OCI-M1 (cell line): ENCODE results near the gene CLEC1A.
A peak's percentile ranks its signal among the peaks of the same experiment; 100 is the strongest.
"Not testable (repeated sequence)": the region's sequence is repeated elsewhere in the genome, so short reads cannot be mapped to it uniquely, and the experiment has no call there.

ENCODE experiments used
- DNase-seq: peaks from one replicate; lab custom pipeline; 2025; lab: John Stamatoyannopoulos, UW

CLEC1A gene

DNA sequence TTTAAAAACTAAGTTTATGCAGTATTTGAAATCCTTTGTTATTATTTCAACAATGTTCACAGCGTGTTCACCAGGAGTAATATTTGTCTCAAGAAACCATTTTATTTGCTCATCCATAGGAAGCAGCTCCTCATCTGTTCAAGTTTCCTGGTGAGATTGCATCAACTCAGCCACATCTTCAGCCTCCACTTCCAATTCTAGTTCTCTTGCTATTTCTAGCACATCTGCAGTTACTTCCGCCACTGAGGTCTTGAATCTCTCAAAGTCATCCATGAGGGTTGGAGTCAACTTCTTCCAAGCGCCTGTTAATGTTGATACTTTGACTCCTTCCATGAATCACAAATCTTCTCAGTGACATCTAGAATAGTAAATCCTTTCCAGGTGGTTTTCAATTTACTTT is 50.3 kb downstream of the CLEC1A start:
- DNase-seq: no peak

DNA sequence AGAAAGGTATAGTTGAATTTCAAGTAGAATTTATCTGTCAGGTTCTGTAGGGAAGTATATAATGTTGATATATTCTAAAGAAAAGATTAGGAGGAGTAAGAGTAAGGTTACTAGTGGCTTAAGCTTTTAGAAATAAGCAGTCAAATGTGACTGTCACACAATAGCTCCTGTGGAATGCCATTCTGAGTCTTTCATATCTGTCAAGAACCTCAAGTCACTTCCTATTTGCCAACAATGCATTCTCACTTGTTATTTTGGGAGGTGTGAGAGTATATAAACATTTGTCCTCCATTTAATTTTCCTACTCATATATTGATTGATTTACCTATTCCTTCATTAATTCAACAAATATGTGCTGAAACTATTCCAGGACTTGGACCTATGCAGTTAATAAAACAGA is 56.6 kb downstream of the CLEC1A start:
- no peak for DNase-seq

DNA sequence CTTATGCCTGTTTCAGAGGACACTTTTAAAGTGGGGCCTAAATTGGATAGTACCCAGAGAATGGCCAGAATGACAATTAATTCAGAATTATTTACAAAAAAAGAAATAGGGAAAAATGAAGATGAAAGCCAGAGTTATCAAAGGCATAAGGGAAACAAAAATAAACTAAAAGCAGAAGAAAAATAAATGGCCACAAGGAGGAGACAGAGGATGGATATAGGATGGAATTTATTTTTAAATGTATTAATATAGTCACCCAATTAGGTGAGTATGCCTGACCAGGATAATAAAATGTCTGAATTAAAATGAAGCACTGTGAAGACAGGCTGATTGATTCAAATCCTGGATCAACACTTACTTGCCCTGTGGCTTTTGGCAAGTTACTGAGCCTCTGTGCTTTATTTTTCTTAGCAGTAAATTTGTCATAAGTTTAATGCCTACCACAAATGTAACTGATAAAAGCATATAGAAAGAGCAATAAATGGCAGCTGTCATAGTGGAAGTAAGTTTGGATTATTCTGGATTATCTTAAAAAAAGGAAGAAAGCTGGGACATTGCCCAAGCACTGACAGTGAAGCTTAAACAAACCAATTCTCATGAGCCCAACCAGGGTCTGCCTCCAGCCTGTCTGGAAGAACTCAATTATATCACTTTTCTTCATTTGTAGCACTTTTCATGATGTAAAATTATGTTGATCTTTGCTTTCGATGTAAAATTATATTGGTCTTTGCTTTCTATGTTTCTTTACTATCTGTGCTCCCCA is 64.8 kb downstream of the CLEC1A start:
- peak; percentile 67 for DNase-seq

DNA sequence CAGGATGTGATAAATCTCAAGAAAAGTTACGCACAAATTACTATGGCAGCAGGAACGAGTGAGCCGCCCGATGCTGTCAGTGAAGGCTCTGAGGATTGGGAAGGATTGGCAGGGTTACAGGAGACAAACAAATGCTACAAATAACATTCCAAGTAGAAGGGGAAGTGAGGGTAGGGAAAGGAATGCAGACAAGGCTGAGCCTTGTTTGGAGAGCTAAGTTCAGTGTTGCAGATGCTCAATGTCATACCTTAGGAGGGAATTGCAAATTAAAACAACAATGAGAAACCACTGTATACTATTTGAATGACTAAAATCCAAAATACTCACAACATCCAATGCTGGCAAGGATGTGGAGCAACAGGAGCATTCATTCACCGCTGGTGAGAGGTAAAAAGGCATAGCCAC is 67.0 kb downstream of the CLEC1A start:
- peak; percentile 50 for DNase-seq

DNA sequence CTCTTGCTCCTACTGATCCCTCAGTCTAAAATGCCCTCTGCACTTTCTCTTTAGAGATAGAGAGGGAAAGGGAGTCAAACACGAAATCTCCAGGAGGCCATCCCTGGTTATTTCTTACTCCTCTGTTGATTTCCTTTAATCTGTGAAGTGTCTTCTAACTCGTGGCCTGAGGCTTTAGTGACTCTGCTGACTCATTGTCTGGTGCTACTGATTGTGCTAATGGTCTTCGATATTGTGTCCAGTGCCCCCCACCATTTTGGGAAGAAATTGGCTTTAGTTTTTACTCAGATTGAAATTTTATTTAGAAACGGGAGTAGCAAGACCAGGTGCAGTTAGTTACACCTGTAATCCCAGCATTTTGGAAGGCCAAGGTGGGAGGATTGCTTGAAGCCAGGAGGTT is 67.5 kb downstream of the CLEC1A start:
- DNase-seq: peak; percentile 84

DNA sequence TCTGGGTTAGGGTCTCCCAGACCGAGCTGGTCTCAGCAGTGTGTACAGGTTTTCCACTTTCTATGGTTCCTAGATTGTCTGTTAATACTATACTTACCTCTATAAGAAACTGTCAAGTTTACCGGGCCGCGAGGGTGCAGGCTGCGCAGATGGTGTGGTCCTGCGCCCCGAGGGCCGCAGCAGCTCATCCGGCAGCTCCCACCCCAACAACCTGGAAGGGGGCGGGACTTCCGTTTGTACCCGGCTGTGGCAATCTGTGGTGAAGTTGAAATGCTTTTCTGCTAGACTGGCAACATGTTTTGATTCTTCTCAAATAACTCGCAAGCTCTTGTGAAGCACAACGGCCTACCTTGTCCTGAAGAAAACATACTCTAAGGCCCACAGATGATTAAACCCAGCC is 68.3 kb downstream of the CLEC1A start, which contains the start of gene CLEC9A:
Gene CLEC9A (plus strand): TSS at position 237 of the 400 bp plus-strand sequence. CDS start 22,006 bp downstream, outside the sequence.
- no peak for DNase-seq

DNA sequence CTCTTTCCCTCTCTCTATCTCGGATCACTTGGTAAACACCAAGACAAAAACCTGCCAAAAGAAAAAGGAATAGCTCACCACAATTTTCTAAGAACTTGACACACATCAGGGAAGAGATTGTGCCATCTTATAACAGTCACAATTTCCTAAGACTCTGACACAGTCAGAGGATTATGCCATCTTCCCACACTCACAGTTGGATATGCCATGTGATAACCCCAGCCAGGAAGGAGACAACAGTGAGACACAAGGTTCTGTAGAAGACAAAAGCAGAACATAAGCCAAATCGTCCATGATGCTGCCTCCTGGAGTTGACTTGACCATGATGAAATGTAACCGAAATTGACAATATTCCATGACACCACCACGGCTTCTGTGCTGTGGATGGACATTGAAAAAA is 71.1 kb downstream of the CLEC1A start:
- peak; percentile 60 for DNase-seq

DNA sequence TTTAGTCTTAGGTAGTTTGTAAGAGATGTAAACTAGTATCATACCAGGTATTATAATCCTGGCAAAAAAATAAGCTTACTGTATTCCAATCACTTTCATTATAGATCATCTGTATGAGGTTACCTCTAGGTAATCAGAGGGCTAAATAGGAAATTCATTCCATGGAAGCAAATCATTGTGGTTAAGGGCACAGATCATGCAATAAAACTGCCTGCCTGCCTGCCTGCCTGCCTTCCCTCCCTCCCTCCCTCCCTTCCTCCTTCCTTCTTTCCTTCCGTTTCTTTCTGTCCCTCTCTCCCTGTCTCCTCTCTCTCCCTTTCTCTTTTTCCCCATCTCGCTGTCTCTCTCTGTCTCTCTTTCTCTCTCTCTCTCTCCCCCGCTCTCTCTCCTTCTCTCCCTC is 71.5 kb downstream of the CLEC1A start:
- DNase-seq: peak; percentile 44

DNA sequence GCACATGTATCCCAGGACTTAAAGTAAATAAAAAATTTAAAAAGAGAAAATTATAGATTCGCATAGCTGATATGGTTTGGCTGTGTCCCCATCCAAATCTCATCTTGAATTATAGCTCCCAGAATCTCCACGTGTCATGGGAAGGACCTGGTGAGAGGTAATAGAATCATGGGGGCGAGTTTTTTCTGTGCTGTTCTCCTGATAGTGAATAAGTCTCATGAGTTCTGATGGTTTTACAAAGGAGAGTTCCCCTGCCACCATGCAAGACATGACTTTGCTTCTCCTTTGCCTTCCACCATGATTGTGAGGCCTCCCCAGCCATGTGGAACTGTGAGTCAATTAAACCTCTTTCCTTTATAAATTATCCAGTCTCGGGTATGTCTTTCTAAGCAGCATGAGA is 72.1 kb downstream of the CLEC1A start:
- not testable (repeated sequence) for DNase-seq

DNA sequence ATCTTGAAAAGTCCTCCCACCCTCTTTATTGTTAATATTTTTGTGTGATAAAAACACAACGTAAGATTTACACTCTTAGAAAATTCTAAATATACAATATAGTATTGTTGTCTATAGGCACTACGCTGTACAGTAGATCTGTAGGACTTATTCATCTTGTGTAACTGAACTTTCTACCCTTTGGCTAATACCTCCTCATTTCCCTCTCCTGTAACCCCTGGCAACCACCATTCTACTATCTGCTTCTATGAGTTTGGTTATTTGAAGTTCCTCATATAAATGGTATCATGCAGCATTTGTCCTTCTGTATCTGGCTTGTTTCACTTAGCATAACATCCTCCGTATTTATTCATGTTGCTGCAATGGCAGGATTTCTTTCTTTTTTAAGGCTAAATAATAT is 73.5 kb downstream of the CLEC1A start:
- no peak for DNase-seq

DNA sequence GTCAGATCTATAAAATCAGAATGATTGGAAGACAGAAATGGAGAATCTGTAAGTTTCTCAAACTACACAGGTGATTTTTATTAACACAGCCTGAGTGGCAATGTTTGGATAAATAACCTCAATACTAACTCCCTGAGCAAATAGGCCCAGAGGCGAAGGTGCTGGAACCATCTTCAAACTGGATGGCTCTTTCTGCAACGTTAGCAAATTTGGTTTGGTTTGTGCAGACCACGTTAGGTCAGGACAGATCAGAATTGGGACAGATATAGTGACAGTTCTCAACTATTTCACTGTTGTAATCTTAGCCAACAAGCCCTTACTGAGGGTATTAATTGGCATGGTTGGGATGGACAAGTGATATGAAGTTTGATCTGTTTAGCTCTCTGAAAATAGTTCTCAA is 77.4 kb downstream of the CLEC1A start:
- no peak for DNase-seq
